Loucy (cell line): ENCODE measurements around the gene FOXF1.

Source experiments
- H2AFZ ChIP-seq: fragments of 200-600 bp; sonication (generic); 2 replicates; pipeline ENCODE4 v1.6.0; 2016; ENCODE audit warnings: antibody characterized with exemption, mild to moderate bottlenecking, low read length, moderate library complexity
- H3F3A ChIP-seq: fragments of 200-600 bp; 2 replicates; pipeline ENCODE4 v1.6.0; 2016; ENCODE audit warnings: antibody characterized with exemption, low read depth, mild to moderate bottlenecking
- H3K27me3 ChIP-seq: fragments of 200-600 bp; sonication (generic); 2 replicates; pipeline ENCODE4 v1.6.1; 2014; ENCODE audit warnings: low read length, mild to moderate bottlenecking; ENCODE audit not compliant: insufficient read depth, poor library complexity, severe bottlenecking
- H3K36me3 ChIP-seq: fragments of 200-600 bp; sonication (generic); 2 replicates; pipeline ENCODE4 v1.6.1; 2016; ENCODE audit warnings: low read length; ENCODE audit not compliant: insufficient read depth
- H3K4me1 ChIP-seq: fragments of 200-600 bp; sonication (generic); 2 replicates; pipeline ENCODE4 v1.5.1; 2014; ENCODE audit warnings: low read length, mild to moderate bottlenecking; ENCODE audit not compliant: insufficient read depth, poor library complexity, severe bottlenecking
- H3K4me2 ChIP-seq: fragments of 200-600 bp; sonication (generic); 2 replicates; pipeline ENCODE4 v1.6.0; 2014; ENCODE audit warnings: antibody characterized with exemption, low read length, low read depth, mild to moderate bottlenecking; ENCODE audit not compliant: poor library complexity, severe bottlenecking
- H3K4me3 ChIP-seq: fragments of 200-600 bp; sonication (generic); 2 replicates; pipeline ENCODE4 v1.5.1; 2014; ENCODE audit warnings: low read length, mild to moderate bottlenecking, mixed read lengths; ENCODE audit not compliant: poor library complexity, severe bottlenecking
- H3K79me2 ChIP-seq: fragments of 200-600 bp; sonication (generic); 2 replicates; pipeline ENCODE4 v1.6.1; 2014; ENCODE audit warnings: low read length; ENCODE audit not compliant: insufficient read depth
- H3K9ac ChIP-seq: fragments of 200-600 bp; sonication (generic); 2 replicates; pipeline ENCODE4 v1.6.0; 2014; ENCODE audit warnings: mild to moderate bottlenecking, low read depth, low read length, moderate library complexity; ENCODE audit not compliant: poor library complexity, severe bottlenecking
- H3K9me2 ChIP-seq: fragments of 200-600 bp; sonication (generic); replicated peaks from 2 replicates; pipeline ENCODE4 v1.6.1; 2016; ENCODE audit warnings: low read depth, low read length, mixed read lengths
- H3K9me3 ChIP-seq: fragments of 200-600 bp; sonication (generic); 2 replicates; pipeline ENCODE4 v1.6.1; 2014; ENCODE audit warnings: mild to moderate bottlenecking, antibody characterized with exemption, low read length, low read depth; ENCODE audit not compliant: insufficient read depth
- H4K20me1 ChIP-seq: fragments of 200-600 bp; sonication (generic); 2 replicates; pipeline ENCODE4 v1.6.0; 2014; ENCODE audit warnings: antibody characterized with exemption, low read length, mild to moderate bottlenecking; ENCODE audit not compliant: insufficient read depth, poor library complexity, severe bottlenecking
- CTCF ChIP-seq: fragments of 200-600 bp; sonication (generic); conservative IDR thresholded peaks from 2 replicates; pipeline ENCODE4 v1.5.1; 2014; ENCODE audit warnings: mild to moderate bottlenecking, antibody characterized with exemption, low read length
- EZH2phosphoT487 ChIP-seq: fragments of 200-600 bp; IDR thresholded peaks from 2 replicates; pipeline ENCODE4 v1.6.1; 2018; ENCODE audit warnings: antibody characterized with exemption, mild to moderate bottlenecking, moderate library complexity, borderline replicate concordance

FOXF1 gene

GRCh38 chr16:86515413-86515776, 5.1 kb downstream of the FOXF1 start:
- Histone ChIP-seq H3K4me2 (no peak overlapping the region), H3K79me2 (no peaks in the 10 kb centered on the region), H3K4me3 (no peak overlapping the region), H4K20me1 (no peaks in the 10 kb centered on the region), H2AFZ (no peak overlapping the region), H3K27me3 (no peaks in the 10 kb centered on the region), H3K9me2 (no peaks in the 10 kb centered on the region), H3F3A (no peaks in the 10 kb centered on the region), H3K9me3 (no peaks in the 10 kb centered on the region), H3K9ac (no peak overlapping the region), H3K4me1 (no peaks in the 10 kb centered on the region), H3K36me3 (no peaks in the 10 kb centered on the region)
- TF ChIP-seq CTCF (no peak), EZH2phosphoT487 (no peak)

GRCh38 chr16:86515777-86516622, 5.7 kb downstream of the FOXF1 start:
- H2AFZ ChIP-seq, result no peak overlapping the region
- H3K9ac ChIP-seq, result no peak overlapping the region
- no peaks in the 10 kb centered on the region for H3K9me2 ChIP-seq
- TF ChIP-seq CTCF, result no peak
- no peak for TF ChIP-seq EZH2phosphoT487
- H3K4me3 ChIP-seq, result no peak overlapping the region
- H3K36me3 ChIP-seq, result no peaks in the 10 kb centered on the region
- H3K27me3 ChIP-seq, result no peaks in the 10 kb centered on the region
- H3K4me2 ChIP-seq, result no peak overlapping the region
- no peaks in the 10 kb centered on the region for H3K79me2 ChIP-seq
- H3F3A ChIP-seq, result no peaks in the 10 kb centered on the region
- no peaks in the 10 kb centered on the region for H3K9me3 ChIP-seq
- H4K20me1 ChIP-seq, result no peaks in the 10 kb centered on the region
- H3K4me1 ChIP-seq, result no peaks in the 10 kb centered on the region

GRCh38 chr16:86516623-86517003, 6.3 kb downstream of the FOXF1 start:
- no peak overlapping the region for H3K4me3 ChIP-seq
- no peak for TF ChIP-seq CTCF
- no peak overlapping the region for H2AFZ ChIP-seq
- H4K20me1 ChIP-seq, result no peaks in the 10 kb centered on the region
- H3K36me3 ChIP-seq, result no peaks in the 10 kb centered on the region
- H3K27me3 ChIP-seq, result no peaks in the 10 kb centered on the region
- no peaks in the 10 kb centered on the region for H3K9me2 ChIP-seq
- no peak overlapping the region for H3K4me2 ChIP-seq
- no peaks in the 10 kb centered on the region for H3F3A ChIP-seq
- no peaks in the 10 kb centered on the region for H3K9me3 ChIP-seq
- H3K4me1 ChIP-seq, result no peaks in the 10 kb centered on the region
- H3K79me2 ChIP-seq, result no peaks in the 10 kb centered on the region
- H3K9ac ChIP-seq, result no peak overlapping the region
